Rectal smooth muscle tissue (tissue), 1 donor: ENCODE measurements around the gene NSG1.

Source experiments
- H3K27ac ChIP-seq: one replicate; pipeline ENCODE4 v1.7.0; 2013; ENCODE audit warnings: low read depth, low read length, inconsistent platforms
- H3K27me3 ChIP-seq: one replicate; pipeline ENCODE4 v1.7.0; 2013; ENCODE audit warnings: low read length; ENCODE audit not compliant: control insufficient read depth, insufficient read depth
- H3K36me3 ChIP-seq: one replicate; pipeline ENCODE4 v1.7.0; 2013; ENCODE audit warnings: low read length; ENCODE audit not compliant: control insufficient read depth, insufficient read depth
- H3K4me1 ChIP-seq: one replicate; pipeline ENCODE4 v1.7.0; 2013; ENCODE audit warnings: low read length; ENCODE audit not compliant: control insufficient read depth, insufficient read depth
- H3K4me3 ChIP-seq: one replicate; pipeline ENCODE4 v1.7.0; 2013; ENCODE audit warnings: low read length
- H3K9ac ChIP-seq: one replicate; pipeline ENCODE4 v1.7.0; 2013; ENCODE audit warnings: low read length

The NSG1 gene

GRCh38 chr4:4406455-4407298 is 19.8 kb downstream of the NSG1 start:
- Histone ChIP-seq H3K27me3 (peaks cover 2% of the 10 kb centered on the region), H3K27ac (no peak overlapping the region), H3K9ac (no peak overlapping the region)

GRCh38 chr4:4407299-4408131 is 20.6 kb downstream of the NSG1 start:
- no peak overlapping the region for H3K9ac ChIP-seq
- H3K36me3 ChIP-seq = no peaks in the 10 kb centered on the region
- peaks cover 2% of the 10 kb centered on the region for H3K27me3 ChIP-seq
- H3K4me1 ChIP-seq = no peaks in the 10 kb centered on the region
- no peak overlapping the region for H3K27ac ChIP-seq
- H3K4me3 ChIP-seq = no peak overlapping the region

More at GRCh38 chr4:4406455-4407298, 19.8 kb downstream of the NSG1 start:
- no peaks in the 10 kb centered on the region for H3K4me1 ChIP-seq
- no peaks in the 10 kb centered on the region for H3K36me3 ChIP-seq
- H3K4me3 ChIP-seq = no peak overlapping the region

- H3K27me3 ChIP-seq = peaks cover 2% of the 10 kb centered on the region
- H3K9ac ChIP-seq = no peak overlapping the region
- no peaks in the 10 kb centered on the region for H3K4me1 ChIP-seq
These were observed 21.2 kb downstream of the NSG1 start for GRCh38 chr4:4408132-4408523.

GRCh38 chr4:4408576-4409335 is 21.9 kb downstream of the NSG1 start:
- H3K36me3 ChIP-seq = no peaks in the 10 kb centered on the region
- H3K9ac ChIP-seq = no peak overlapping the region
- peaks cover 2% of the 10 kb centered on the region for H3K27me3 ChIP-seq
- no peak overlapping the region for H3K27ac ChIP-seq
- H3K4me1 ChIP-seq = no peaks in the 10 kb centered on the region
- H3K4me3 ChIP-seq = no peak overlapping the region

More at GRCh38 chr4:4408132-4408523, 21.2 kb downstream of the NSG1 start:
- H3K27ac ChIP-seq = no peak overlapping the region
- H3K36me3 ChIP-seq = no peaks in the 10 kb centered on the region
- no peak overlapping the region for H3K4me3 ChIP-seq

- Histone ChIP-seq H3K9ac (no peak overlapping the region), H3K27me3 (peaks cover 2% of the 10 kb centered on the region), H3K27ac (no peak overlapping the region), H3K4me3 (no peak overlapping the region), H3K4me1 (no peaks in the 10 kb centered on the region), H3K36me3 (no peaks in the 10 kb centered on the region)
These were observed 22.7 kb downstream of the NSG1 start for GRCh38 chr4:4409416-4410115.

GRCh38 chr4:4410271-4410670 is 23.4 kb downstream of the NSG1 start:
- no peaks in the 10 kb centered on the region for H3K36me3 ChIP-seq
- H3K27me3 ChIP-seq = peaks cover 2% of the 10 kb centered on the region
- H3K4me1 ChIP-seq = no peaks in the 10 kb centered on the region
- no peak overlapping the region for H3K27ac ChIP-seq
- H3K4me3 ChIP-seq = no peak overlapping the region
- no peak overlapping the region for H3K9ac ChIP-seq

- no peak overlapping the region for H3K4me3 ChIP-seq
- H3K27me3 ChIP-seq = peaks cover 2% of the 10 kb centered on the region
- H3K36me3 ChIP-seq = no peaks in the 10 kb centered on the region
- H3K4me1 ChIP-seq = no peaks in the 10 kb centered on the region
- H3K27ac ChIP-seq = no peak overlapping the region
- H3K9ac ChIP-seq = no peak overlapping the region
These were observed 25.0 kb downstream of the NSG1 start for GRCh38 chr4:4411906-4412305.

- Histone ChIP-seq H3K27me3 (peaks cover 2% of the 10 kb centered on the region), H3K9ac (no peak overlapping the region), H3K4me3 (no peak overlapping the region), H3K27ac (no peak overlapping the region), H3K36me3 (no peaks in the 10 kb centered on the region), H3K4me1 (no peaks in the 10 kb centered on the region)
These were observed 25.9 kb downstream of the NSG1 start for GRCh38 chr4:4412641-4413372.

GRCh38 chr4:4413373-4413725 is 26.4 kb downstream of the NSG1 start:
- H3K4me1 ChIP-seq = no peaks in the 10 kb centered on the region
- no peaks in the 10 kb centered on the region for H3K36me3 ChIP-seq

GRCh38 chr4:4413806-4414205 is 26.9 kb downstream of the NSG1 start:
- Histone ChIP-seq H3K9ac (no peak overlapping the region), H3K36me3 (no peaks in the 10 kb centered on the region), H3K4me1 (no peaks in the 10 kb centered on the region), H3K4me3 (no peak overlapping the region), H3K27me3 (no peaks in the 10 kb centered on the region), H3K27ac (no peak overlapping the region)

More at GRCh38 chr4:4413373-4413725, 26.4 kb downstream of the NSG1 start:
- no peak overlapping the region for H3K27ac ChIP-seq
- H3K4me3 ChIP-seq = no peak overlapping the region
- H3K9ac ChIP-seq = no peak overlapping the region
- H3K27me3 ChIP-seq = no peaks in the 10 kb centered on the region

- Histone ChIP-seq H3K36me3 (peaks cover 8% of the 10 kb centered on the region), H3K27ac (no peak overlapping the region)
These were observed 28.4 kb downstream of the NSG1 start for GRCh38 chr4:4415107-4415805.

More at GRCh38 chr4:4415107-4415805, 28.4 kb downstream of the NSG1 start:
- Histone ChIP-seq H3K9ac (no peak overlapping the region), H3K4me3 (no peak overlapping the region), H3K27me3 (no peaks in the 10 kb centered on the region), H3K4me1 (no peaks in the 10 kb centered on the region)
